NCI-H187 (cell line): Measurements from ENCODE around the gene SUB1.
"Not testable (repeated sequence)": the region's sequence is repeated elsewhere in the genome, so short reads cannot be mapped to it uniquely, and the experiment has no call there.

Experiments
- DNase-seq, 2 experiments: peaks; one replicate each; lab custom pipeline; 2025; lab: John Stamatoyannopoulos, UW

The SUB1 gene

DNA sequence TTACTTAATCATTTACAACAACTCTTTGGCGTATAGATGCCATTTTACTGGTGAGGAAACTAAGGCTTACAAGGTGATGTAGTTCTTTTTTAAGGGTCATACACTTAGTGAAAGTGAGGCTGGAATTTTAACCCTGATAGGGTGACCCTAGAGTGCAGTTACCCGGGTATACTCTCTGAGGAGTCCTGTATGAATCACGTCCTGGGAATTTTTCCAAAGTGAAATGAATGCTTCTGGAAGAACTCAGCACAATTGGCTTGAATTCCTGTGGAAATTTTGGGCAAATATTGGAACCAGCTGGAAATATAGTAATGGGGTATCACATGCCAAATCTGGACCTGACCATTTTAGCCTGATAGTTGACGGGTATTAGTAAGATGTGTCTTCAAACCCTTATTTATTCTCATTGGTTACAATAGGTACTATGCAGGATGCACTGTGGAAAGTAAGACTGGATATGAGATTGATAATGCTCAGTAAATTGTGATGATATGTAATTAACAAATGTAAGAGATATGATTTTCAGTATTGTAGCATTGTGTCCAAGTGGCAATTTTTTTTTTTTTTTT is 14.8 kb downstream of the SUB1 start:
- DNase-seq, result no peak

DNA sequence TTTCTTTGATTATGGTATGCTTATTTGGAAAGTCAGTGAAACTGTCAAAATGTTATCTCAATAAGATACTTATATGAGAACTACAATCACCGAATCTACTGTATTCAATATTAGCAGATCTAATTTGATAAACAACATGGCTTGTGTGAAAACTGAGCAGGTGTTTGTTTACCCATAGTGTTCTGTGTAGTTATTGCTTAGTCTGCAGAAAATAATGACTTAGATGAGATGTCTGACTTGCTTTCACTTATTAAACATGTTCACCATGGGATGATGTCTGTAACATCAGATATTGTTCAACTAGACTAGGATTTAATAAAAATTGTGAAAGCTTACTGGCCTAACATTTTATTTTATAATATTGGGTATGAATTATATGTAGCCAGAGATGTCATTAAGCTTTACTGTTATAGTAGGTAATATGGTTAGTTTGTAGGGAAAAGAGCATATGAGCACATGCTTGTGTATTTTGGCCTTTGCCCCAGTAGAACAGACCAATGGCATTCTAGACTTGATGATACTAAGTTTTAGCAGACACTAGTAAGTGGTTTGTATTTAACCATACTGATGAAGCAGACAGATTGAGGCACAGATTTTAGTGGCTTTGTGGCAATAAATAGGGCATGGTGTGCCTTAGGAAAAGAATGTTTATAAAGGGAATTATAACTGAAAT is 16.4 kb downstream of the SUB1 start:
- no peak for DNase-seq

DNA sequence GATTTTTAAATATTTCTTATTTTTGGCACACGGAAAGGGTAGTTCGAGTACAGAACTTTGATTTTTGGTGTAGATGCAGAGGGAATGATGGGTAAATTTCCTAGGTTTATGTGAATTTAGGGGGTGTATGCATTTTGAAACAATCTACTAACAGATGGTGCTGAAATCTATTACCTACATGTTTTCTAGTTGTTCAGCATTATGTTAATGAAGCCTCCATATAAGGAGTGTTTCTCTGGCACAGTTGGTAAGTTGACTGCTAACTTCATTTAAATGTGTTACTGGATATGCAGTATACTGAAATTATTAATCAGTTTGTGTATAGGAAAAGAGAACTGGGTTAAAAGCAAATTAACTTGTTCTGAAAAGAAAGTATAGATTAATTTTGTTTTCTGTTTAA is 17.5 kb downstream of the SUB1 start:
- no peak for DNase-seq

DNA sequence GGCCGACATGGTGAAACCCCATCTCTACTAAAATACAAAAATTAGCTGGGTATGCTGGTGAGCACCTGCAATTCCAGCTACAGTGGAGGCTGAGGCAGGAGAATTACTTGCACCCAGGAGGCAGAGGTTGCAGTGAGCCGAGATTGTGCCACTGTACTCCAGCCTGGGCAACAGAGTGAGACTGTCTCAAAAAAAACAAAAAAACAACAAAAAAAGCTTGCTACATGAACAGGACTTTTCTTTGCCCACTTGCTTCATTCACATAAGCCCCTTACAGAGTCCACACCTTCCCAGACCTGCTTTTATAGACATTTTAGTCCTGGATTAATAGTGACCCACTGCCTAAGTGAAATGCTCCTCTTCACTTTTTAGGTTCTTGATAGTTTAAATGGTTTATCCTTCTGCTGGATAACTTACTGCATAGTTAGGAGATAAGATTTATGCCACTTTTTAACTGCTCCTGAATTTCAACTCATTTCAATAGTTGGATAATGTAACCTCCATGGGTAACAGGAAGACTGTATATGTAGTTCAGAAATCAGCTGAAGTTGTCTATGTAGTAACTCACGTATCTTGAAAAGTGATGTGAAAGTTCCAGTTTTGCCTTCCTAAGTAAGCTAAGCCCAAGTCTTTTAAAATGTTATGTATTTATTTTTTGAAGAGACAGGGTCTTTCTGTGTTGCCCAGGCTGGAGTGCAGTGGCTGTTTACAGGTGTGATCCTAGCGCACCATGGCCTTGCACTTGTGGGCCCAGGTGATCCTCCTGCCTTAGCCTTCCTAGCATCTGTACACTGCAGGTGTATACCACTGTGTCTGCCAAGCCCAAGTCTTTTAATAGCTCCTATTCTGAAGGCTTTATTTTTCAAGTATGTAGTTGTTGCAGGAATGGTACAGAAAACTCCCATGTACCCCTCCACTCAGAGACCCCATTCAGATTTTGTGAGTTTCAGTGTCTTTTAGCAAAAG is 19.7 kb downstream of the SUB1 start:
- DNase-seq, result no peak

DNA sequence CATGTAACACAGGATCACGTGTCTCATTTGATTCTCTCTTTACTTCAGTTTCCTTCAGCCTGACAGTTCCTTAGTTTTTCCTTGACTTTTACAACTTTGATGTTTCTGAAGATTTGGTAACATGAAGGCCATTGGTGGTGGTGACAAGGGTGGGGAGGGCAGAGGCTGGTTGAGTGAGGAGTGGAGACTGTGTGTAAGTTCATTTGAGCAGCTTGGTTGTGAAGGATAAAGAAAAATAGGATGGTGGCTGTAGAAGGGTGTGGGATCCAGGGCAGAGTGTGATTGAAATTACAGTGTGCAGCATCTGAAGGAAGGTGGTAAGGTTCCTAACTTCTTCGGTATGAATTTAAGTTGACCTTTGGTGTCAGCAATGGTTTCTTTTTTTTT is 20.4 kb downstream of the SUB1 start:
- no peak for DNase-seq

DNA sequence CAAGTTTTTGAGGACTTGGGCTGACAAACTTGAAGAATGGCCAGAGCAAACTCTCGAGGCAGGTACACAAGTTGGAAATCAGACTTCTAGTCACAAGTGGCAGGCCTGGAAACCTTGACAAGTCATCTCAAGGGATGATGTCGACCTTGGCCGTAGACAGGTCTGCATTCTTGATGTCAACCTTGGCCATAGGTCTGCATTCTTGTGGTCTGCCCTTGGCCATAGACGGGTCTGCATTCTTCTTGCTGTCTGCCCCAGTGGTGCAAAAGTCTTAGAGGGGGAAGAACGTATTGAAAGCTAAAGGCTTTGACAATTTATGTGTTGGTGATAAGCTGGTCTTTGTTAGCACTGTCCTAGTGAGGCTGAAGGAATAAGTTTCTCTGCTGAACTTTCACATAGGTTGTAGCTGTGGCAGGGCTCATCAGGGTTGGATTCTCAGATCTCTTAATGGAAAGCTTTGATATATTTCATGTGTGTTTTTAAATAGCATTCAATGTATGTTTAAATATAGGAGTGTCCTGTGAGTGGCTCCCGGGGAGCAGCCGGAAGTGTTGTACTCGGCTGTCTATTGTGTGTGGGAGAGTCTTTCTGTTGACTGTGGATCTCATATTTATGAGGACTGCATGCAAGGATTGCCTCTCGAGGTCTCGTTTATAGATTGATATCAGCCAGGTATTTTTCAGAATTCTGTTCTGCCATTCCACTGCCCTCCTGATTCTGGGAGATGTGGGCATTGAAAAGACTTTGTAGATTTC is 27.0 kb downstream of the SUB1 start:
- DNase-seq, result peak; percentile 18 to 54

DNA sequence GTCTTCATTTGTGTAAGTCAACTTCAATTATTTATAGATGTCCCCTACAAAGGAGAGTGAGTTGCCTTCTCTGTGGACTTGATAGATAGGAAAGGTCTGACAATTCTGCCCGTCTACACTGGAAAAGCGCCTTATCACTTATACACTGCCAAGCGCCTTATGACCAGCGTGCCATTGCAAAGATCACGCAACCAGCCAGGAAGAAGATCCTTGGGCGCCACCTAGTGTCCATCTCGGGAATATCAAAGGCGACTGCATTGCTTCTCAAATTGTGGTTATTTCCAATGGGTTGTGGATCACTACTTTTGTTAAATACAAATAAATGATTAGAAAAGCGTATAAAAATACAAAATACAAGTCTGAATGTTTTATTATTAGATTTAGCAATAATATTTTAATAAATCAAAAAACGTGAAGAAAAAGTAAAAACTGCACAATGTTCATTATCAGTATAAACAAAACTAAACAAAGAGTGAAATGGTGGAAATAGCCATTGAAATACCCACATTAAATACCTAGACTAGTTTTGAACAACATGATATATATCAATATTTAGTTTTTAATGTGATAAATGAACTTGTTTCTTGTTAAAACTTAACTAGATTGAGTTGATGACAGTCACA is 27.8 kb downstream of the SUB1 start:
- DNase-seq, result peak; percentile 26 to 62

DNA sequence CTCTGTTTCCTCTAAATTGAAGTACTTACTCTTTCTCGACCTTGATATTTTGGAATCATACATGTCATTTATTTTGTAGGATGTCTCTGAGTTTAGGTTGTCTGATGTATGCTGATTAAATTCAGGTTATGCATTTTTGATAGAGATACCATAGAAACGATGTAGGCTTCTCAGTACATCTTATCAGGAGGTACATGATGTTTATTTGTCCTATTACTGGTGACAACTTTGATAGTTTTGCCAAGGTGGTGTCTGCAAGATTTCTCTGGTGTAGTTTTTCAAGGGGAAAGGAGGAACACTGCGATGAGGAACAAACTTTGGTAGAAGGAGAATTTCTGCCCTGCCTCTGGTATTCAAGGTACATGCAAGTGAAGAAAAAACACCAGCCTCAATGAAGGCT is 29.9 kb downstream of the SUB1 start:
- DNase-seq, result no peak

DNA sequence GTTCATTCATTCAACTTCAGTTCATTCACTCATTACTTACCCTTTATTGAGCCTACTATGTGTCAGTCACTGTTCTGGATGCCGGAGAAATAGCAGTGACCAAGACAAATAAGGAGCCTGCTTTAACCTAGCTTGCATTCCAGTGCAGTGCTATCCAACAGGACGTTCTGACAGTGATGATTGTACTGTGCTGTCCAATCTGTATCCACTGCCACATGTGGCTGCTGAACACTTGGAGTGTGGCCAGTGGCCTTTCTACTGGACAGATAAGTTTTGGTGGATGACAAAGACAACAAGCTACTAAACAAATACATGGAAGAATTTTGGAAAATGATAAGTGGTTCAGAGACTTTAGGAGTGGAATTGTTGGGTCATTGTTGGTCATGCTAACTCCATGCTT is 33.6 kb downstream of the SUB1 start:
- no peak for DNase-seq

DNA sequence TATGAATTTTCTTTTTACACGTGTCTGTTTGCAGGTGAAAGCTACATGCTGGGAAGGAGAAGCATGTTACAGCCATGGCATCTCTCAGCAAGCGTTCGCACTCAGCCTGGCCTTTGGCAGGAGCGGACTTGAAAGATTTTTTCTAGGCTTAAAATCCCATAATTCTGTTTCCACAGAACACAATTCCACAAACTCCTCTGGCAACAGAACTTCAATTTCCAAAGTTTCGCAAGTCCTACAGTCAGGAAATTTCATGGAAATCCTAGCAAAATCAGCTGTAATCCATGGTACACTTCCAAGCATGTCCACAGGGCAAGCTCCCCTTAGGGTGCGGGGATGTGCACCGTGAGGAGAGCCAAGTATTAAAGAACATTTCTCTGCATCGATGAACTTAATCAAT is 35.9 kb downstream of the SUB1 start:
- DNase-seq, result no peak

DNA sequence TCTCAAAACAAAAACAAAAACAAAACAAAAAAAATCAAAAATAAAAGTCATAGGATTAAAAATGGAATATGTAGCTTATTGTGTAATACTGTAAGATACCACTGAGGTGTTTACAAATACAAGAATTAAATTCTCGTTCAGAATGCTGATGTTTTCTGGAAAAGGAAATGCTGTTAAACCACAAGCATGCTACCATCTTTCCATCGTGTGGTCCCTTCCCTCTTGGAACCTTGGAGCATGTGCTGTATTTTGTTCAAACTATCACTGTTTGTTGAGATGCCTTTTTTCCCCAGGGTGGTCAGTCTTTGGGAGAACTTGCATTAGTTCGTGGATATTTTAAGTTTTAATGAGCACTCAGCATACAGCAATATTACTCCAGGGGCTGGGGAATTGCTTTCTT is 39.7 kb downstream of the SUB1 start:
- DNase-seq, result no peak

DNA sequence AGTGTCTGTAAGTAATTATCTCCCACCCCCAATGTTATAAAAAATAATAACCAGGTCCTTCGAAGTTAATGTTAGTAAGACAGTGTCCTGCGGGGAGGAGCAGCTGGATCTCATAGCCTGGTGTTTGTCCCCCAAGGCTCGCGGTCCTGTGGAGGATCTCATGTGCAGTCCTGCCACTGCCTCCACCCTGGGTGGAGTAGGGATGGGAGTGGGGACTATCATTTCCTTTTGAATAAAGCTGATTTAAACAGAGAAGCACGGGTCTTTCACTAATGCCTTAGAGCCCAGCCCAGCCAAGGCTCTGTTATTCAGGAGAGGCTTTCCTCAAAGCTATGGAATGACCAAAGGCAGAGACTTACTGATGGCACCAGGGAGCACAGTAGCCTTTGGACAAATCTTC is 40.2 kb downstream of the SUB1 start:
- no peak for DNase-seq

DNA sequence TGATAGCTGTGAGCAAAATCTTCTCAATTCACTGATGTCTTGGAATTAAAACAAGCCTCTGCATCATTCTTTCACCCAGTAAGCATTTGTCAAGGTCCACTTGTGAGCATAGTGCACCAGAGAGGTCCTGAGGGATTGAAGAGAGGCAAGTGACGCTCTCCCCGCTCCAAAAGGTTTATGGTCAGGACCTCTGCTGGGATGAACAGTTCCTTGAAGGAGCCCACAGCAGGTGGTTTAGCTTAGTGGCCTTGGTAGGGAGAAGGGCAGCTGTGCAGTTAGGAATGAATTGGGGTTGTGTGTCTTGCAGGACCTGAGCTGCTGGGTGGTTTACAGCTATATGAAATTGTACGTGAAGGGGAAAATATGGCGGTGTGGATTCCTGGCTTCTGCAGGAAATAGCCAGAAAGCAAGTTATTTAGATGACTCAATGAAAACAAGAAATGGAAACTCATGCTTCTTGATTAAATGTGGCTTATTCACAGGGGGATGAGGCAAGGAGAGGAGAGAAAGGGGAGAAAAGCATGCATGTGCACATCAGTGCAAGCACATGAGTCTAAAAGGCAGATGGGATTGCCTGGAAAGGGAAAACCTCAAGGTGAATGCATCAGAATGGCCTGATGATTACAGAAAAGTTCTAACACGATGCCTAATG is 42.0 kb downstream of the SUB1 start:
- DNase-seq, result no peak

DNA sequence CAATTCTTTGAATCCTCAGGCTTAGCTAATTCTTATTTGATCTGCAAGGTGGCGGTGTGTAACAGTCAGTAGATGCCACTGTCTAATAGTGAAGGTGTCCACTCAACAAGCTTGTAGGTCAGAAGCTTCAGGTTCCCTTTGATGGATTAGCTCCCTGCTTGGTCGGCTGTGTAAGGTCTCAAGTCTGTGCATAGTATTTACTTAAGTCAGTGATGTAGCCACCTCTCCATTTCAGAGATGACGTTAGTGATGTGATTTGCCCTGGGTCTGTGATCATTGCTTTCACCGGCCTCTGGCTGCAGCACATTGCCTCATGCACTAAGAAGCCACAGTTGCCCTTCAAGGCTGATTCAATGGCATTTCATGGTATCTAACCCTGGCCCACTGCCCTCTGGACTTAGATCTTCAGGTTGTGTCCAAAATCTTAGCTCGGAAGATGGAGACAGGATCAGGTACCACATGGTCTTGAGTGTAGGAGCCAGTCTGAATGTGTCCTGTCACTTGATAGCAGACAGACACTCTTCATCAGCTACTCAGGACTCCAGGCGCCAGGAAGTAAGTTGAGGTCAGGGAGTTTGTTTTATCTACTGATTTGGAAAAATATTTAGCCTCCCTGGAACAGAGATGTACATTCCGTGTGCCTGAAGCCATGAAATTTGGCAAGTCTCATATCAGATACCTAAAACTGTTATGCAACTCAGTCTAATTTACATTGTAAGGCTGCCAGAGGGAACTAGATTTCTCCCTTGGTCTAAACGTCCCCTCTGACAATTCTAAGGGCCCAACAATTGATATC is 42.9 kb downstream of the SUB1 start:
- no peak for DNase-seq

DNA sequence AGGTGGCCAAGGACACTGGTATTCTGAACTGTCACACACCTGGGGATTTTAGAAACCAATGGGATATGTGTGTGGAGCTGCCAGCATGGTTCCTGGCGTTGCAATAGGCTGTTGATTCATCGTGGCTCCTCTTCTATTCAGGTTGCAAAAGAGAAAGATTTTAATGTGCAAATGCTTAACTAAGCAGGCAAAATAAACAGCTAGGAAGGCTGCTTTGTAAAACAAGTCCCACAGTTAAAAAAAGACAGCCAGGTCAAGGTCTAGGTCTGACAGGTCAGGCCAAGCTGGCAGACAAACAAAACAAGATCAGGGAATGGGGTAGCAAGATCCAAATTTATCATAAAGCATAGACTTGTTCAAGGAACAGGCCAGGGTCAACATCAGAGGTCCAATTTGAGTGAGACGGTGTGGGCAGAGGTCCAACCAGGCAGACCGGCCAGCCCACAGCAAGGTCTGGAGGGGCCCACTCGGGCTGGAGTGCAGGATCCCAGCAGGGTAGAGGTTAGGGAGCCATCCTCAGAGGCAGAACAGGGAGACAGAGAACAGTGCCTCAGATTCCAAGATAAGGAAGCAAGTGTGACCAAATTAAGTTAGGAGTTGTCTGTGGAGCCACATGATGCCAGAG is 45.6 kb downstream of the SUB1 start:
- no peak for DNase-seq

DNA sequence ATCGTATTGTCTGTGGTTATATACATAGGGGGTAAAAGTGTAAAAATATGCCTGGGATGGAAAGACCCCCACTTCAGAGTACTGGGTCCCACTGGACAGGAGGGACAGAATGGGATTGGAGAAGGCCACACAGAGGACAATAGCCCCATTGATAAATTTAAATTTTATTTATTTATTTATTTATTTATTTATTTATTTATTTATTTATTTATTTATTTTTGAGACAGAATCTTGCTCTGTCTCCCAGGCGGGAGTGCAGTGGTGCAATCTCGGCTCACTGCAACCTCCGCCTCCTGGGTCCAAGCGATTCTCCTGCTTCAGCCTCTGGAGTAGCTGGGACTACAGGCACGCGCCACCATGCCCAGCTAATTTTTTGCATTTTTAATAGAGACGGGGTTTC is 47.7 kb downstream of the SUB1 start:
- not testable (repeated sequence) for DNase-seq

DNA sequence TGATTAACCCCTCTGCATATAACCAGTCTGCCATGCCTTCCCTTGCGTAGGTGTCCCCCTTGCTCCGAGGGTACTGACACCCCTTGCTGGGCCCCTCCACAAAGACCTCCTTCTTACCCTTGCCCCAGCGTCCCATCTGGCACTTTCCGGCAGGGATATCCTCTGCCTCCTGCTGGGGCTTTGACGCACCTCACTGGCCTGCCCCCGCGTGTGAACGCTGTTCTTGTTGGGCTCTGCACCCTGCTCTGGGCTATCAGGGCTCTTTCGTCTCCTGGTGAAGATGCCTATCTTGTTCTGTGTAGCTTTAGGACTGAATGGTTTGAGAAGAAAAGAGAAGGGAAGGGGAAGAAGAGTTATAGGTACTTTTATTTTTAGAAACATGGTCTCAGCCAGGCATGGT is 53.0 kb downstream of the SUB1 start:
- no peak for DNase-seq

DNA sequence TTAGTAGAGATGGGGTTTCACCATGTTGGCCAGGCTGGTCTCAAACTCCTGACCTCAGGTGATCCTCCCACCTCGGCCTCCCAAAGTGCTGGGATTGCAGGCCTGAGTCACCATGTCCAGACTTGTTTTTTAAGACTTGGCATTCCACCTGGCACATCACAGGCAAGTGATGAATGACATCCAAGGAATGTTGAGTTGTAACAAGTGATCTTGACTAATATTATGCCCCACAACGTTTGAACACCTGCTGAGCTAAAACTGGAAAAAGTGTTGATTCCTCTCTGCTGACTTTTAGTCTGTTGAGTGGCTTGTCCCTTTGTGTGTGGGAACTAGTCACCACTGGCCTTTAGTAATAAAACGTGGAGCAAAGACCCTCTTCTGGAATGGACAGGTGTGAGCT is 54.6 kb downstream of the SUB1 start:
- DNase-seq, result no peak

DNA sequence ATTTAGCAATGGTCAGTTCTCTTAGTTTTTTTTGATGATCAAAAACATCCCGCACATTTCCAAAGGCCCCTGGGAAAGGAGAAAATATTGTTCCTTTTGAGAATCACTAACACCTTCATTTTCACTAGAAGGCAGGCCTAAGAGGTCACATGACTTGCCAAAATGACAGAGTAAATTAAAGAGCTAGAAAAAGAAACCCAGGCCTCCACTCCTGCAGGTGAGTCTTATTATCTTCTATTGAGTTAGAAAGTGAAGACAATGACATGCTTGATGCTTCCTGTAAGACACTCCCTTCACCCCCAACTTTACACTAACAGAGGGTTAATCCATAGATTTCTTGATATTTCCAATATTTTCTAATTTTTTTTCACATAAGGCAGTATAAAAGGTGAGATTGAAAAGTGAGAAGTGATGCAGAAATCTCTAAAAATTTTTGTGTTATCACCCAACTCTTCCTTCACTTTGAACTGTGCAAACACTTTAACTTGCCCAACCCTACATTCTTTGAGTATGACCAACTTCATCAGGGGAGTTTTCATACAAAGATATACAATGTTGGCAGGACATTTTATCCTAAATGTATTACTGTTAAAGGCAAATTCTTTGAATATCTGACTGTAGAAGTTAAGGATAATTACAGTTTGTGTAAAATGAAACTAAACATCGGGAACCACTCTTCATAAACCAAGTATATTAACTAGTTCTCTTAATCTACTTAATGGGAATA is 57.1 kb downstream of the SUB1 start:
- no peak for DNase-seq
